Activated gamma-delta T cell treated with anti-CD3 and anti-CD28 coated beads, Interleukin-2, amount 50 U/mL, for 16 hours (primary cell): ENCODE measurements around the gene PFDN6.
A peak's percentile ranks its signal among the peaks of the same experiment; 100 is the strongest.

Experiments used
- DNase-seq: peaks from one replicate; pipeline ENCODE4 v3.0.0-alpha.2; 2020; ENCODE audit warnings: low read depth

Gene PFDN6

DNA sequence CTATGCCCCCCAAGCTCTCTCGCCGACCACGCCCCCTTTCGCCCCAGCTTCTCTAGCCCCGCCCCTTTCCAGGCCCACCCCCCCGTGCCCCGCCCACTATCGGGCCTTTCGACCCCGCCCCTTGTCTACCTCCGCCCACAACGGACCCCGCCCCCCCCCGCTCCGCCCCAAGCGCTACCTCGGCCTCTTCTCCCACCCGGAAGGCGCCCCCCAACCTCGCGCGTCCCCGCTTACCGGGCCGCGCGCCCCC is 27.9 kb downstream of the PFDN6 start:
- no peak for DNase-seq

DNA sequence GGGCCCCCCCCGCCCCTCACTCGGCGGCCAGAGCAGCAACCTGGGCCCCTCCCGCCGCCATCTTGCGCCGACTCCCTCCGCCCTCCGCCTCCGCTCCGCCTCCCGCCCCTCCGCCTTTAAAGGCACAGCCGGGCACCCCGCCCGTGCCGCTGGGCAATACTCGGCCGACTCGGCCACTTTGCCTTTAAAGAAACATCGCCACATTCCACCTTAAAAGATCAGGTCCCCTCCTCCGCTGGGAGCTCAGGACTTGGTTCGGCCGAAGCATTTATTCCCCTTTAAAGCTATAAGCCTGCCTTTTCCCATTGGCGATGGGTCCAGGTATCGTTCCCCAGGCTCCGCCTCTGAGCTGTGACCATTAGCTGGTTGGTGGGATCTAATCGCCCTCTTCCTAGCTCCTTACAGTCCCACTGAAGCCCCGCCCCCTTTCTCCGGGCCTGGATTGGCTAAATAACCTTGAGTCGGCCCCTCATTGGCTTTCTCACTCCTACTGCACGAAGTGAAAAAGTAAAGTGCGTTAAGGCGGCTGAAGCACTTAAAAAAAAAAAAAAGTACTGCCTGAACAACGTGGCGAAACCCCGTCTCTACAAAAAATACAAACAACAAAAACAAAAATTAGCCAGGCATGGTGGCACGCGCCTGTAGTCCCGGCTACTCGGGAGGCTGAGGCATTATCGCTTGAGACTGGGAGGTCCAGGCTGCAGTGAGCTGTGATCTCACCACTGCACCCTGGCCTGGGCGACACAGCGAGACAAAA is 28.4 kb downstream of the PFDN6 start, which contains the start of gene ZBTB22:
Gene ZBTB22 (minus strand): TSS at position 76 of the 757 bp plus-strand sequence. CDS start 828 bp downstream, outside the sequence.
- DNase-seq: peak; percentile 92

DNA sequence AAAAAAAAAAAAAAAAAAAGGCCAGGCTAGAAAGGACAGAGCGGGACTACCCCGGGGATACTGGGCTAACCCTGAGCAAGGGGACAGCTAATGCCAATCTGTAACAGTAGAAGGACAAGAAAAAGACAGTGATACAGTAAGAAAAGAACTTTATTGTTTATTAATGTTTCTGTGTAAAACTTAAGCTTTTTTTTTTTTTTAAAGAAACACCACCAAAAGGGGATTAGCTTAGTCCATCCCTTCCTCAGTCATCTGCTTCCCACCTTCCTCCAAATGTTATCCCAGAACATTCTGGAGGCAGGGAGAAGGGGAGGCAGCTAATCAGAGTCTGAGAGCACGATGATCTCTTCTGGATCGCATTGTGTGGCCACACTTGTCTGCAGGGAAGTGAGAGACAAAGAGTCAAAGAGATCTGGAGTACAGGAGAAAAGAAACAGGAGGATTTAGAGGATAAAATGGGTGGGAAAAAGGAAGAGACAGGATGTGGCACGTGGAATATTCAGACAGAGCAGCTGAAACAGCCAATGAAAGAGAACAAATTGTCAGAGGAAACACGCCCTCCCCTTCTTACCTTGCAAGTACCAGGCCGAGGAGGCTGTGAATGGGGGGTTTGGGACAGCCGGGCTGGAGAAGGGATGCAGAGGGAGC is 29.1 kb downstream of the PFDN6 start:
- no peak for DNase-seq

DNA sequence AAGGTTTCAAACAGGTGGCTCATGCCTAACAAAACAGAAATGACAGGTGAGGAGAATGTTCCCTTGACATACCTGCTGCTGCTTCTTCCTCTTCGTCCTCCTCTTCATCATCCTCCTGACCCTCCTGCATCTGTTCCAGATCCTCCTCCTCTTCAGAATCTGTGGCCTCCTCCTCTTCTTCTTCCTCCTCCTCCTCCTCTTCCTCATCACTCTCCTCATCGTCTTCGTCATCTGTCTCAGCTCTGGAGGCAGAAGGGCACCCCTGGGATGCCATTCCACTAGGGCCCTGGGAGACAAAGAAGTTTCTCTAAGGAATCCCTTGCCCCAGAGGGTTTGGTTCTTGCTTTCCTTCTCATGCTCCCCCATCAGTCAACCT is 30.5 kb downstream of the PFDN6 start:
- no peak for DNase-seq

DNA sequence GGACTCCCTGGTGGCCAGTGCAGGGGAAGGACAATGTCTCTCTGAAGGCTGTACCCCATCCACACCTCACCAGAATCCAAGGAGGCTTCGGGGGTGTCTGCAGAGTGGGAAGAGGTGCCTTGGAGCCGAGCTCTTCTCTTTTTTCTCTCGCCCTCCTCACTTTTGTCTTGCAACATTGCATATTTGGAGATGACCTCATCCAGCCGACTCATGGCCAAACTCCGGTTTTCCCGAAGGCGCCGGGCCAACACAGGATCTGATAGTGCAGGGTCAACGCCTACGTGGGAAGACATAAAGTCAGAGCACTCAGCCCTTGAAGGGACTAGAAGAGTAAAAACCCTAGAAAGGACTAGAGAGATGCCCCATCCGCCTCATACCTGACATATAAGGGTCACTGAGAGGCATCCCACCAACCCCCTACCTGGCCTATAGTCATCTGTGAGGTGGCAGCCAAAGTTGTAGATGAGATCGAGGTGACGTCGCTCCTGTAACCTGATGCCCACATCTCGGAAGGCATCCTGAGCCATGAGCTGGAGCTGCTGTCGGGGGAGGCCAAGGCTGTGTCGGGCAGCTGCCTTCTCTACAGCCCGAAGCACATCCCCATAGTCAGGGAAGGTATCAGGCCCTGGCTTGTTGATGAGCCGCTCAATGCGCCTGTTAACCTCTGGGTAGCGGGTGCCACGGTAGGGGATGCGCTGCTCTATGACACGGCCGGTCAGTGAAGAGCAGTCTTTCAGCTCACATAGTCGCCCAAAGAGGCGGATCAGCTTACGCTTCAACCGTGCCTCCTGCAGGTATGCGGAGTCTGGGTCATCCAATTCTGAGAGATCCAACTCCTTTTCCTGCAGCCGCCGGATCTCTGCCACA is 31.1 kb downstream of the PFDN6 start:
- no peak for DNase-seq

GRCh38 chr6:33321227-33321626 is 31.8 kb downstream of the PFDN6 start:
- no peak for DNase-seq

GRCh38 chr6:33323623-33323948 is 34.2 kb downstream of the PFDN6 start:
- DNase-seq: no peak

DNA sequence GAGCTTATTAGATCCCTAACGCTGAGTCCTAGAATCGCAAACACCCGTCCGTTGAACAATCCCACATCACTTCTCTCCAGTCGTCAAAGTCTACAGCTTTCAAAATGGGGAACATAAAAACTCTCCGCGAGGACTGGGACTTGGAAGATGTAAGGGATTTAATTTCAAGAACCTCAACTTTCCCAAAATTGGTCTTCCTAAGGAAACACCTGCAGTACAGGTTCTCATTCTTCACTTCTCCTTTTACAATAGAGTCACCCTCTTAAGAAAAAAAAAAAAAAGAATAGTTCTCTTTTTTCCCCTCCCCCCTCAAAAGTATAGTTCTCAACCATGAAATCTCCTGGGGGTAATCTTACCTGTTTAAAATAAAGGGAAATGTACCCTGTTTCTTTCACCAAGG is 34.7 kb downstream of the PFDN6 start:
- no peak for DNase-seq

DNA sequence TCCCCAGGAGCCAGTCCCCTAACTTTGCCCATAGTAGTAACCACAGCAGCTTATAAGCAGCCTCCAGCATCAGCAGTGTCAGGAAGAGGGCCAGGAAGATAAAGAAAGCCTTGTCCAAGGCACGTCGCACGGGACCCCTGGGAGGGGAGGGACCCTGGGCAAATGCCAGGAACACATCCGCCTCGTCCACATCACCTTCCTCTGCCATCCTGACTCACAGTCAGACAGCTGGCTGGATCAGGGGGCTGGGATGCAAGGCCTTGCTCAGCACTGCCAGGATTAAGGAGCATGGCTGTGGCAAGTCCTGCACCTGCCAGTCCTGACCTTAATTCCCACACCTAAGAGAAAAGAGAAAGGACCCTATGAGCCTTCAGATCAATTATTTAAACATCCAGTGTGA is 39.7 kb downstream of the PFDN6 start:
- DNase-seq: no peak

- no peak for DNase-seq
Observed at GRCh38 chr6:33330736-33331135, 41.3 kb downstream of the PFDN6 start.

- DNase-seq: no peak
Observed at GRCh38 chr6:33333666-33334065, 44.3 kb downstream of the PFDN6 start.

GRCh38 chr6:33335916-33336315 is 46.5 kb downstream of the PFDN6 start:
- no peak for DNase-seq

GRCh38 chr6:33336495-33336894 is 47.1 kb downstream of the PFDN6 start:
- no peak for DNase-seq

GRCh38 chr6:33339193-33339592 is 49.8 kb downstream of the PFDN6 start:
- no peak for DNase-seq
